Liver (tissue), 9 donors: Measurements from ENCODE around the gene RYR1. TPM values are rescaled to one million over a fixed set of nuclear protein-coding genes. Genes with fewer than 3 reads are reported as not detected.

Experiments
- DNase-seq: peaks from one replicate; pipeline ENCODE4 v3.0.0-alpha.2; 2017; ENCODE audit warnings: low spot score
- H3K27ac ChIP-seq, 2 donors: one replicate each; pipeline ENCODE4 v1.7.0; 2013; ENCODE audit warnings: inconsistent platforms in 2 of 2, low read length in 2 of 2, control low read depth in 1 of 2, low read depth in 1 of 2, mild to moderate bottlenecking in 1 of 2
- H3K27me3 ChIP-seq, 4 donors: one replicate each; pipeline versions ENCODE4 v1.6.1 to v1.7.0; 2013; ENCODE audit warnings: low read length in 3 of 4, inconsistent platforms in 1 of 4, mild to moderate bottlenecking in 1 of 4, moderate library complexity in 1 of 4; ENCODE audit not compliant: control insufficient read depth in 4 of 4, insufficient read depth in 4 of 4
- H3K36me3 ChIP-seq, 4 donors: one replicate each; pipeline versions ENCODE4 v1.6.1 to v1.7.0; 2013; ENCODE audit warnings: low read length in 3 of 4, mild to moderate bottlenecking in 3 of 4, low read depth in 1 of 4, moderate library complexity in 1 of 4; ENCODE audit not compliant: control insufficient read depth in 4 of 4, insufficient read depth in 3 of 4
- H3K4me1 ChIP-seq, 4 donors: one replicate each; pipeline versions ENCODE4 v1.6.1 to v1.7.0; 2013; ENCODE audit warnings: low read length in 3 of 4, mild to moderate bottlenecking in 3 of 4, moderate library complexity in 1 of 4; ENCODE audit not compliant: control insufficient read depth in 4 of 4, insufficient read depth in 4 of 4
- H3K4me3 ChIP-seq, 3 donors: one replicate each; pipeline versions ENCODE4 v1.6.1 to v1.7.0; 2013; ENCODE audit warnings: low read length in 3 of 3, control low read depth in 1 of 3, low read depth in 1 of 3, mild to moderate bottlenecking in 1 of 3
- H3K9ac ChIP-seq, 2 donors: one replicate each; pipeline ENCODE4 v1.7.0; 2013; ENCODE audit warnings: low read length in 2 of 2, mild to moderate bottlenecking in 2 of 2, moderate library complexity in 2 of 2, control low read depth in 1 of 2, low read depth in 1 of 2
- H3K9me3 ChIP-seq, 4 donors: one replicate each; pipeline versions ENCODE4 v1.6.1 to v1.7.0; 2013; ENCODE audit warnings: low read length in 3 of 4; ENCODE audit not compliant: control insufficient read depth in 4 of 4
- EGR1 ChIP-seq, 2 donors: IDR thresholded peaks; 2 replicates each; pipeline ENCODE4 v1.6.1; 2016 to 2018; ENCODE audit warnings: antibody characterized with exemption in 2 of 2, low read depth in 2 of 2
- FOXA1 ChIP-seq: IDR thresholded peaks from 2 replicates; pipeline ENCODE4 v1.6.1; 2016; ENCODE audit warnings: antibody characterized with exemption
- FOXA2 ChIP-seq: IDR thresholded peaks from 2 replicates; pipeline ENCODE4 v1.6.1; 2016; ENCODE audit warnings: antibody characterized with exemption
- GABPA ChIP-seq, 2 donors: IDR thresholded peaks in 1 of 2; conservative IDR thresholded peaks in 1 of 2; 2 replicates each; pipeline ENCODE4 v1.6.1; 2016; ENCODE audit warnings: antibody characterized with exemption in 2 of 2, mild to moderate bottlenecking in 1 of 2, moderate library complexity in 1 of 2
- HNF4A ChIP-seq, 2 donors: conservative IDR thresholded peaks; 2 replicates each; pipeline ENCODE4 v1.6.1; 2016; ENCODE audit warnings: antibody characterized with exemption in 2 of 2, mild to moderate bottlenecking in 2 of 2
- HNF4G ChIP-seq: IDR thresholded peaks from 2 replicates; pipeline ENCODE4 v1.6.1; 2016; ENCODE audit warnings: antibody characterized with exemption
- JUND ChIP-seq, 2 donors: IDR thresholded peaks; 2 replicates each; pipeline ENCODE4 v1.6.1; 2016; ENCODE audit warnings: antibody characterized with exemption in 2 of 2
- NR2F2 ChIP-seq: IDR thresholded peaks from 2 replicates; pipeline ENCODE4 v1.6.1; 2016; ENCODE audit warnings: antibody characterized with exemption
- RAD21 ChIP-seq, 2 donors: IDR thresholded peaks; 2 replicates each; pipeline ENCODE4 v1.6.1; 2016; ENCODE audit warnings: antibody characterized with exemption in 2 of 2, mild to moderate bottlenecking in 2 of 2
- RXRA ChIP-seq, 2 donors: IDR thresholded peaks; 2 replicates each; pipeline ENCODE4 v1.6.1; 2017 to 2018; ENCODE audit warnings: antibody characterized with exemption in 2 of 2, mild to moderate bottlenecking in 1 of 2
- SP1 ChIP-seq: IDR thresholded peaks from 2 replicates; pipeline ENCODE4 v1.6.1; 2018; ENCODE audit warnings: antibody characterized with exemption, mild to moderate bottlenecking
- YY1 ChIP-seq: IDR thresholded peaks from 2 replicates; pipeline ENCODE4 v1.6.1; 2016; ENCODE audit warnings: antibody characterized with exemption, mild to moderate bottlenecking
- WGBS: extraction: QIAGEN DNeasy Blood & Tissue Kit; methylation state at CpG from one replicate; pipeline ENCODE4 v1.1.7; 2013; 5-methylcytosine and 5-hydroxymethylcytosine counted together
- polyA plus RNA-seq, 2 donors: library from polyadenylated mRNA; stranded (reverse) in 1 of 2; unstranded in 1 of 2; fragments of 200-250 nt in 1 of 2; fragments of >200 nt in 1 of 2; fragmentation: Nextera tagmentation in 1 of 2; extraction: Ambion mirVana in 1 of 2; gene quantifications; one replicate each; pipeline versions ENCODE4 v1.2.1 to v1.2.3, GENCODE V29; 2013 to 2015
- total RNA-seq, 2 donors: library from RNA; depleted of rRNA; stranded (reverse); fragments of >200 nt; gene quantifications; one replicate each; pipeline ENCODE4 v1.2.3, GENCODE V29; 2014
- TF ChIP-seq, protein P1 (sequence below): IDR thresholded peaks from 2 replicates; pipeline ENCODE4 v1.6.1; 2016; ENCODE audit warnings: antibody characterized with exemption
- TF ChIP-seq, protein P2 (sequence below): fragments of 150-350 bp; IDR thresholded peaks from 2 replicates; pipeline ENCODE4 v1.5.1; 2017; ENCODE audit warnings: improper control_type of control experiment, low read depth, low read length; ENCODE audit not compliant: missing input control
- TF ChIP-seq, protein P3 (sequence below): IDR thresholded peaks from 2 replicates; pipeline ENCODE4 v1.6.1; 2016; ENCODE audit warnings: antibody characterized with exemption
- TF ChIP-seq, protein P4 (sequence below): IDR thresholded peaks from 2 replicates; pipeline ENCODE4 v1.6.1; 2016; ENCODE audit warnings: antibody characterized with exemption
- TF ChIP-seq, protein P5 (sequence below): IDR thresholded peaks from 2 replicates; pipeline ENCODE4 v1.6.1; 2016; ENCODE audit warnings: antibody characterized with exemption, mild to moderate bottlenecking
- donor health status: healthy.
- donor health status: healthy.
- donor health status: healthy.
- donor health status: healthy.
- donor health status: healthy.

RYR1 gene
- total and polyA plus RNA-seq, 4 donors, result 0.01 to 0.70 (median 0.29) TPM

DNA sequence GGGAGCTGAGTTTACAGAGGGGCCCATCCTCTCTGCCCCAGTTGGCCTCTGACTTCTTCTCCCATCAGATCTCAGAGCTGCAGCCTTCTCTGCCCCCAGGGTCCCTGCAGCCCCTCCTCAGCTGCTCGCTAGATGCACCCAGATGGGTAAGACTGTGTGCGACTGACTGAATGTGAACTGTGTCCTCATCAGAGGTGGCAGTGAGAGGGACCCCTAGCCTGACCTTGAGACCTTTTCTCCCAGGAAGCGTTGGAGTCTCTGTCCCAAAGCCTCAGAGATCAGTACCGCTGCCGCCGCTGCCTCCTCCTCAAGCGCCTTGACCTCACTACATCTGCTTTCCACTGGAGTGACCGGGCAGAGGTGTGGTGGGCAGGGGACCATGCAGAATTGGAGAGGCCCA, 28.2 kb upstream of the RYR1 start:
- Histone ChIP-seq H3K9me3 (no peaks in the 10 kb centered on the region), H3K27me3 (no peaks in the 10 kb centered on the region), H3K4me3 (no peak overlapping the region), H3K36me3 (peaks cover 0 to 6% (median 2%) of the 10 kb centered on the region in 4 donors), H3K27ac (no peak overlapping the region), H3K9ac (no peak overlapping the region), H3K4me1 (peaks cover 0 to 7% (median 3%) of the 10 kb centered on the region in 4 donors)
- no peak for DNase-seq
- over 99% methylated on average over 8 of the region's 8 CpGs for WGBS
- no peak for TF ChIP-seq HNF4A (conservative IDR thresholded peaks at IDR 0.05)
- TF ChIP-seq, protein P1, sequence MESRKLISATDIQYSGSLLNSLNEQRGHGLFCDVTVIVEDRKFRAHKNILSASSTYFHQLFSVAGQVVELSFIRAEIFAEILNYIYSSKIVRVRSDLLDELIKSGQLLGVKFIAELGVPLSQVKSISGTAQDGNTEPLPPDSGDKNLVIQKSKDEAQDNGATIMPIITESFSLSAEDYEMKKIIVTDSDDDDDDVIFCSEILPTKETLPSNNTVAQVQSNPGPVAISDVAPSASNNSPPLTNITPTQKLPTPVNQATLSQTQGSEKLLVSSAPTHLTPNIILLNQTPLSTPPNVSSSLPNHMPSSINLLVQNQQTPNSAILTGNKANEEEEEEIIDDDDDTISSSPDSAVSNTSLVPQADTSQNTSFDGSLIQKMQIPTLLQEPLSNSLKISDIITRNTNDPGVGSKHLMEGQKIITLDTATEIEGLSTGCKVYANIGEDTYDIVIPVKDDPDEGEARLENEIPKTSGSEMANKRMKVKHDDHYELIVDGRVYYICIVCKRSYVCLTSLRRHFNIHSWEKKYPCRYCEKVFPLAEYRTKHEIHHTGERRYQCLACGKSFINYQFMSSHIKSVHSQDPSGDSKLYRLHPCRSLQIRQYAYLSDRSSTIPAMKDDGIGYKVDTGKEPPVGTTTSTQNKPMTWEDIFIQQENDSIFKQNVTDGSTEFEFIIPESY, result no peak
- TF ChIP-seq RAD21 (IDR thresholded peaks at IDR 0.05), result no peak
- TF ChIP-seq FOXA1, result no peak
- TF ChIP-seq, protein P2, sequence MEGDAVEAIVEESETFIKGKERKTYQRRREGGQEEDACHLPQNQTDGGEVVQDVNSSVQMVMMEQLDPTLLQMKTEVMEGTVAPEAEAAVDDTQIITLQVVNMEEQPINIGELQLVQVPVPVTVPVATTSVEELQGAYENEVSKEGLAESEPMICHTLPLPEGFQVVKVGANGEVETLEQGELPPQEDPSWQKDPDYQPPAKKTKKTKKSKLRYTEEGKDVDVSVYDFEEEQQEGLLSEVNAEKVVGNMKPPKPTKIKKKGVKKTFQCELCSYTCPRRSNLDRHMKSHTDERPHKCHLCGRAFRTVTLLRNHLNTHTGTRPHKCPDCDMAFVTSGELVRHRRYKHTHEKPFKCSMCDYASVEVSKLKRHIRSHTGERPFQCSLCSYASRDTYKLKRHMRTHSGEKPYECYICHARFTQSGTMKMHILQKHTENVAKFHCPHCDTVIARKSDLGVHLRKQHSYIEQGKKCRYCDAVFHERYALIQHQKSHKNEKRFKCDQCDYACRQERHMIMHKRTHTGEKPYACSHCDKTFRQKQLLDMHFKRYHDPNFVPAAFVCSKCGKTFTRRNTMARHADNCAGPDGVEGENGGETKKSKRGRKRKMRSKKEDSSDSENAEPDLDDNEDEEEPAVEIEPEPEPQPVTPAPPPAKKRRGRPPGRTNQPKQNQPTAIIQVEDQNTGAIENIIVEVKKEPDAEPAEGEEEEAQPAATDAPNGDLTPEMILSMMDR, result no peak
- no peak for TF ChIP-seq HNF4G
- TF ChIP-seq RXRA (IDR thresholded peaks at IDR 0.05), result no peak
- TF ChIP-seq YY1, result no peak
- TF ChIP-seq SP1, result no peak

DNA sequence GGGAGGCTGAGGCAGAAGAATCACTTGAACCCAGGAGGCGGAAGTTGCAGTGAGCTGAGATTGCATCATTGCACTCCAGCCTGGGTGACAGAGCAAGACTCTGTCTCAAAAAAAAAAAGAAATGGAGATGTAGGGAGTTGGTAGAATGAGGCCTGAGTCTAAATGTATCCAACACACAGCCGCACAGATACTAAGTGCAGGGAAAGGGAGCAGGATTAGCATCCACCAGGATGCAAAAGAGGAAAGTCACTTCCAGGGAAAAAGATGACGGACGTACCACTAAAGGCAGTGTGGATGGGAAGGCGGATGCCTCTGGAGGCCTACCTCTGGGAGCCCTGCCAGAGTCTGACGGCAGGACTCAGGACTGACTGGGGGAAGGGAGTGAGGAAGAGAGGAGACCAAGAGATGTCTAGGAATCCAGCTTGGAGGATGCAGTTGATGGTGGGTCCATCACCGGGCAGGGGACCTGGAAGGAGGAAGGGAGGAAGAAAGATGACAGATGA, 23.8 kb upstream of the RYR1 start:
- TF ChIP-seq JUND (IDR thresholded peaks at IDR 0.05), result no peak
- TF ChIP-seq FOXA2, result no peak
- no peak for TF ChIP-seq SP1
- no peak for TF ChIP-seq GABPA (IDR thresholded peaks at IDR 0.05 in 1 of 2, conservative IDR thresholded peaks at IDR 0.05 in 1 of 2)
- TF ChIP-seq NR2F2, result no peak
- TF ChIP-seq, protein P3, sequence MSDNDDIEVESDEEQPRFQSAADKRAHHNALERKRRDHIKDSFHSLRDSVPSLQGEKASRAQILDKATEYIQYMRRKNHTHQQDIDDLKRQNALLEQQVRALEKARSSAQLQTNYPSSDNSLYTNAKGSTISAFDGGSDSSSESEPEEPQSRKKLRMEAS, result no peak
- TF ChIP-seq HNF4G, result no peak
- TF ChIP-seq RXRA (IDR thresholded peaks at IDR 0.05), result no peak
- TF ChIP-seq EGR1 (IDR thresholded peaks at IDR 0.05; ENCODE audit: low read depth in 2 of 2), result no peak
- TF ChIP-seq, protein P4, sequence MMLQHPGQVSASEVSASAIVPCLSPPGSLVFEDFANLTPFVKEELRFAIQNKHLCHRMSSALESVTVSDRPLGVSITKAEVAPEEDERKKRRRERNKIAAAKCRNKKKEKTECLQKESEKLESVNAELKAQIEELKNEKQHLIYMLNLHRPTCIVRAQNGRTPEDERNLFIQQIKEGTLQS, result no peak
- TF ChIP-seq FOXA1, result no peak
- TF ChIP-seq, protein P2, result no peak
- no peak for TF ChIP-seq YY1
- TF ChIP-seq, protein P5, sequence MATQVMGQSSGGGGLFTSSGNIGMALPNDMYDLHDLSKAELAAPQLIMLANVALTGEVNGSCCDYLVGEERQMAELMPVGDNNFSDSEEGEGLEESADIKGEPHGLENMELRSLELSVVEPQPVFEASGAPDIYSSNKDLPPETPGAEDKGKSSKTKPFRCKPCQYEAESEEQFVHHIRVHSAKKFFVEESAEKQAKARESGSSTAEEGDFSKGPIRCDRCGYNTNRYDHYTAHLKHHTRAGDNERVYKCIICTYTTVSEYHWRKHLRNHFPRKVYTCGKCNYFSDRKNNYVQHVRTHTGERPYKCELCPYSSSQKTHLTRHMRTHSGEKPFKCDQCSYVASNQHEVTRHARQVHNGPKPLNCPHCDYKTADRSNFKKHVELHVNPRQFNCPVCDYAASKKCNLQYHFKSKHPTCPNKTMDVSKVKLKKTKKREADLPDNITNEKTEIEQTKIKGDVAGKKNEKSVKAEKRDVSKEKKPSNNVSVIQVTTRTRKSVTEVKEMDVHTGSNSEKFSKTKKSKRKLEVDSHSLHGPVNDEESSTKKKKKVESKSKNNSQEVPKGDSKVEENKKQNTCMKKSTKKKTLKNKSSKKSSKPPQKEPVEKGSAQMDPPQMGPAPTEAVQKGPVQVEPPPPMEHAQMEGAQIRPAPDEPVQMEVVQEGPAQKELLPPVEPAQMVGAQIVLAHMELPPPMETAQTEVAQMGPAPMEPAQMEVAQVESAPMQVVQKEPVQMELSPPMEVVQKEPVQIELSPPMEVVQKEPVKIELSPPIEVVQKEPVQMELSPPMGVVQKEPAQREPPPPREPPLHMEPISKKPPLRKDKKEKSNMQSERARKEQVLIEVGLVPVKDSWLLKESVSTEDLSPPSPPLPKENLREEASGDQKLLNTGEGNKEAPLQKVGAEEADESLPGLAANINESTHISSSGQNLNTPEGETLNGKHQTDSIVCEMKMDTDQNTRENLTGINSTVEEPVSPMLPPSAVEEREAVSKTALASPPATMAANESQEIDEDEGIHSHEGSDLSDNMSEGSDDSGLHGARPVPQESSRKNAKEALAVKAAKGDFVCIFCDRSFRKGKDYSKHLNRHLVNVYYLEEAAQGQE, result no peak
- TF ChIP-seq, protein P1, result no peak
- no peak overlapping the region for H3K9ac ChIP-seq
- no peaks in the 10 kb centered on the region for H3K27me3 ChIP-seq
- no peak overlapping the region for H3K27ac ChIP-seq
- no peaks in the 10 kb centered on the region for H3K4me1 ChIP-seq
- 58% methylated on average over 7 of the region's 7 CpGs for WGBS
- DNase-seq, result no peak
- no peaks in the 10 kb centered on the region for H3K9me3 ChIP-seq
- H3K4me3 ChIP-seq, result no peak overlapping the region
- H3K36me3 ChIP-seq, result peaks cover 0 to 6% (median 2%) of the 10 kb centered on the region in 4 donors
